DMS153 treated with DMSO at 0.1 percent for 48 hours (cell line): ENCODE measurements around the gene RRP9.
"Not testable (repeated sequence)": the region's sequence is repeated elsewhere in the genome, so short reads cannot be mapped to it uniquely, and the experiment has no call there.

Experiments
- DNase-seq: peaks from one replicate; lab custom pipeline; 2025; ENCODE audit not compliant: unreplicated experiment; lab: John Stamatoyannopoulos, UW

RRP9 gene

GRCh38 chr3:51904034-51904823 lies 37.5 kb downstream of the RRP9 start:
- DNase-seq = no peak

GRCh38 chr3:51902361-51902760 lies 39.3 kb downstream of the RRP9 start:
- DNase-seq = not testable (repeated sequence)

GRCh38 chr3:51900043-51900442 lies 41.7 kb downstream of the RRP9 start:
- DNase-seq = not testable (repeated sequence)

- no peak for DNase-seq
Measured at GRCh38 chr3:51897391-51897790, 44.3 kb downstream of the RRP9 start.

- DNase-seq = no peak
Measured at GRCh38 chr3:51896607-51897305, 44.9 kb downstream of the RRP9 start.

- no peak for DNase-seq
Measured at GRCh38 chr3:51894939-51895338, 46.8 kb downstream of the RRP9 start.

- DNase-seq = no peak
Measured at GRCh38 chr3:51894391-51894790, 47.3 kb downstream of the RRP9 start.

GRCh38 chr3:51891242-51892039 lies 50.3 kb downstream of the RRP9 start:
- no peak for DNase-seq

- no peak for DNase-seq
Measured at GRCh38 chr3:51888463-51889105, 53.1 kb downstream of the RRP9 start.

- DNase-seq = no peak
Measured at GRCh38 chr3:51887620-51888019, 54.1 kb downstream of the RRP9 start.

- DNase-seq = no peak
Measured at GRCh38 chr3:51886447-51886846, 55.3 kb downstream of the RRP9 start.
